Activated naive CD4-positive, alpha-beta T cell treated with anti-CD3 and anti-CD28 coated beads, Interleukin-2, amount 50 U/mL, for 16 hours (primary cell): ENCODE results near the gene ASGR1.
A peak's percentile ranks its signal among the peaks of the same experiment; 100 is the strongest.
"Not testable (repeated sequence)": the region's sequence is repeated elsewhere in the genome, so short reads cannot be mapped to it uniquely, and the experiment has no call there.

Experiments used
- DNase-seq: peaks from one replicate; pipeline ENCODE4 v3.0.0-alpha.2; 2020

The ASGR1 gene

GRCh38 chr17:7147772-7148171 lies 31.4 kb downstream of the ASGR1 start:
- DNase-seq: no peak

- no peak for DNase-seq
These were observed 33.1 kb downstream of the ASGR1 start for GRCh38 chr17:7146115-7146514.

- no peak for DNase-seq
These were observed 35.0 kb downstream of the ASGR1 start for GRCh38 chr17:7144213-7144612.

GRCh38 chr17:7141824-7142223 lies 37.3 kb downstream of the ASGR1 start:
- DNase-seq: no peak

- DNase-seq: no peak
These were observed 39.8 kb downstream of the ASGR1 start for GRCh38 chr17:7139400-7139799.

GRCh38 chr17:7138800-7139381 lies 40.3 kb downstream of the ASGR1 start:
- DNase-seq: no peak

GRCh38 chr17:7137171-7137943 lies 41.8 kb downstream of the ASGR1 start:
- DNase-seq: no peak

GRCh38 chr17:7136266-7136877 lies 42.8 kb downstream of the ASGR1 start:
- DNase-seq: peak; percentile 81

GRCh38 chr17:7133916-7134315 lies 45.3 kb downstream of the ASGR1 start:
- DNase-seq: no peak

- DNase-seq: peak; percentile 47
These were observed 45.7 kb downstream of the ASGR1 start for GRCh38 chr17:7133424-7133823.

GRCh38 chr17:7132511-7133094 lies 46.6 kb downstream of the ASGR1 start:
- peak; percentile 62 for DNase-seq

GRCh38 chr17:7131423-7131791 lies 47.8 kb downstream of the ASGR1 start:
- no peak for DNase-seq

GRCh38 chr17:7130621-7131422 lies 48.3 kb downstream of the ASGR1 start:
- DNase-seq: no peak

GRCh38 chr17:7129311-7129710 lies 49.9 kb downstream of the ASGR1 start:
- no peak for DNase-seq

- no peak for DNase-seq
These were observed 51.0 kb downstream of the ASGR1 start for GRCh38 chr17:7128160-7128559.

- not testable (repeated sequence) for DNase-seq
These were observed 51.7 kb downstream of the ASGR1 start for GRCh38 chr17:7127501-7127900.

GRCh38 chr17:7126386-7126785 lies 52.8 kb downstream of the ASGR1 start:
- not testable (repeated sequence) for DNase-seq

- no peak for DNase-seq
These were observed 54.2 kb downstream of the ASGR1 start for GRCh38 chr17:7124923-7125322.

- DNase-seq: no peak
These were observed 55.3 kb downstream of the ASGR1 start for GRCh38 chr17:7123844-7124243.
